ENCODE measurements around the gene RBKS. TPM values are rescaled to one million over a fixed set of nuclear protein-coding genes. Genes with fewer than 3 reads are reported as not detected.
"Not testable (repeated sequence)": the region's sequence is repeated elsewhere in the genome, so short reads cannot be mapped to it uniquely, and the experiment has no call there.

The RBKS gene
- total and polyA plus RNA-seq, 2 donors: 1.8 to 4.2 TPM

DNA sequence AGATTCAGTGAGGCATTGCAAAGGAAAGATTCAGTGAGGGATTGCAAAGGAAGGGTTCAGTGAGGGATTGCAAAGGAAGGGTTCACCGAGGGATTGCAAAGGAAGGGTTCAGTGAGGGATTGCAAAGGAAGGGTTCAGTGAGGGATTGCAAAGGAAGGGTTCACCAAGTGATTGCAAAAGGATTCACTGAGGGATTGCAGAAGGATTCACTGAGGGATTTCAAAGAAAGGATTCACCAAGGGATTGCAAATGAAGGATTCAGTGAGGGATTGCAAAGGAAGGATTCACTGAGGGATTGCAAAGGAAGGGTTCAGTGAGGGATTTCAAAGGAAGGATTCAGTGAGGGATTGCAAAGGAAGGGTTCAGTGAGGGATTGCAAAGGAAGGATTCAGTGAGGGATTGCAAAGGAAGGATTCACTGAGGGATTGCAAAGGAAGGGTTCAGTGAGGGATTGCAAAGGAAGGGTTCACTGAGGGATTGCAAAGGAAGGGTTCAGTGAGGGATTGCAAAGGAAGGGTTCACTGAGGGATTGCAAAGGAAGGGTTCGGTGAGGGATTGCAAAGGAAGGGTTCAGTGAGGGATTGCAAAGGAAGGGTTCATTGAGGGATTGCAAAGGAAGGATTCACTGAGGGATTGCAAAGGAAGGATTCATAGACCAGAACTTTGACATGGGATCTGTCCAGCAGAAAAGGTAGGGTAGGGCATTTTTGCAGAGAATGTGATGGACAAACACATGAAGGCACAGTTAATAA is 141.2 kb downstream of the RBKS start:
- H3K4me1 ChIP-seq (ENCODE audit: control insufficient read depth in 2 of 2, insufficient read depth in 2 of 2, low read length in 2 of 2); H3K4me3 ChIP-seq (ENCODE audit: low read length in 2 of 2); H3K9me3 ChIP-seq (ENCODE audit: control insufficient read depth in 2 of 2, insufficient read depth in 1 of 2, low read length in 1 of 2); H3K27me3 ChIP-seq (ENCODE audit: control insufficient read depth in 2 of 2, insufficient read depth in 1 of 2, low read length in 1 of 2); H3K36me3 ChIP-seq (ENCODE audit: control insufficient read depth in 2 of 2, insufficient read depth in 2 of 2, low read length in 1 of 2); DNase-seq (ENCODE audit: low read depth in 6 of 9, low spot score in 9 of 9); H3K27ac ChIP-seq (ENCODE audit: low read depth in 1 of 2, low read length in 1 of 2): not testable (repeated sequence)
- 93% methylated on average over 2 of the region's 2 CpGs for WGBS

DNA sequence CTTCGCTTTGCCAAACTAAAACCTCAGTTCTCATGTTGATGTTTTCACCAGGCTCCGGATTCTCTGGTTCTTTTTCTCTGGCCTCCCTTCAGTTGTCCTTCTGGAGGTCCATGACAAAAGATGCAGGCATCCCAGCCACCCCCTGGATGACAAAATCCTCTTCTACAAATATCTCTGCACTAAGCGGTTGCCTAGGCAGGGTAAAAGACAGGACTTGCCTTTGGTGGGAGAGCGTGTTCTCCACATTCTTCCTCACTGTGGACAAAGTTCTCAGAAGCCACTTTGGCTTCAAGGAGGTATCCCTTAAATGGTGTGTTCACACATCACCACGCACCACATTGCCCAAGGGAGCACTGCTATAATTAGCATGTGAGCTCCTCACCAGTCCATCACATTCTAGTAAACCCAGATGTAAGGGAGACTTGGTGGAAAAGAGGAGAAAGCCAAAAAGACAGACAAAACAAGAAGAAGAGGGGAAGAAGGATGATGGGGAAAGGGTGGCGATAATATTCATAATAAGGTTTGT is 142.3 kb downstream of the RBKS start:
- Histone ChIP-seq H3K27ac (ENCODE audit: low read depth in 1 of 2, low read length in 1 of 2) (no peak overlapping the region), H3K36me3 (ENCODE audit: control insufficient read depth in 2 of 2, insufficient read depth in 2 of 2, low read length in 1 of 2) (no peaks in the 10 kb centered on the region), H3K4me1 (ENCODE audit: control insufficient read depth in 2 of 2, insufficient read depth in 2 of 2, low read length in 2 of 2) (peaks cover 0 to 7% of the 10 kb centered on the region in 2 donors), H3K27me3 (ENCODE audit: control insufficient read depth in 2 of 2, insufficient read depth in 1 of 2, low read length in 1 of 2) (no peaks in the 10 kb centered on the region), H3K4me3 (ENCODE audit: low read length in 2 of 2) (no peak overlapping the region), H3K9me3 (ENCODE audit: control insufficient read depth in 2 of 2, insufficient read depth in 1 of 2, low read length in 1 of 2) (peaks cover 0 to 2% of the 10 kb centered on the region in 2 donors)
- WGBS: 78% methylated on average over 6 of the region's 6 CpGs
- no peak for DNase-seq (ENCODE audit: low read depth in 6 of 9, low spot score in 9 of 9)

DNA sequence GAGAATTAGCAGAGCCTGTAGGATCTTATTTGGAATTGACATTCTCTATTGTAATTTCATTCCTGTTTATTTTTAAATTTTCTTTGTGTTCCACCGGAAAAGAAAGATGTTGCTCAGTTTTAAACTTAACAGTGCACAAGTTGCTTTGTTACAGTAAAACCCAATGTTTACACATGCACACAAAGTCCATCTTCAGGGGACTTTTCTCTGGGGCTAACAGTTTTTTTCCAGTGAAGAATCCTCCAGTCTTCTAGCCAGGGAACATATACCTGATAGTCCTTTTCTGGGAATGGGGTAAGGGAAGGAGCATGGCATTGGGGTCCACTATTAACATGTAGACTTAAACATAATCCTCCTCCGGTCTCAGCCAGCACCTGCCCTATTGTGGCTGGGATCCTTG is 143.9 kb downstream of the RBKS start:
- Histone ChIP-seq H3K4me1 (ENCODE audit: control insufficient read depth in 2 of 2, insufficient read depth in 2 of 2, low read length in 2 of 2) (no peaks in the 10 kb centered on the region), H3K27ac (ENCODE audit: low read depth in 1 of 2, low read length in 1 of 2) (no peak overlapping the region), H3K4me3 (ENCODE audit: low read length in 2 of 2) (no peak overlapping the region), H3K36me3 (ENCODE audit: control insufficient read depth in 2 of 2, insufficient read depth in 2 of 2, low read length in 1 of 2) (no peaks in the 10 kb centered on the region), H3K27me3 (ENCODE audit: control insufficient read depth in 2 of 2, insufficient read depth in 1 of 2, low read length in 1 of 2) (no peaks in the 10 kb centered on the region), H3K9me3 (ENCODE audit: control insufficient read depth in 2 of 2, insufficient read depth in 1 of 2, low read length in 1 of 2) (peaks cover 0 to 2% of the 10 kb centered on the region in 2 donors)
- WGBS: 93% methylated on average over 2 of the region's 2 CpGs
- no peak for DNase-seq (ENCODE audit: low read depth in 6 of 9, low spot score in 9 of 9)

GRCh38 chr2:27745494-27745893 is 144.7 kb downstream of the RBKS start:
- H3K36me3 ChIP-seq (ENCODE audit: control insufficient read depth in 2 of 2, insufficient read depth in 2 of 2, low read length in 1 of 2); H3K27me3 ChIP-seq (ENCODE audit: control insufficient read depth in 2 of 2, insufficient read depth in 1 of 2, low read length in 1 of 2); H3K4me3 ChIP-seq (ENCODE audit: low read length in 2 of 2); H3K9me3 ChIP-seq (ENCODE audit: control insufficient read depth in 2 of 2, insufficient read depth in 1 of 2, low read length in 1 of 2); H3K27ac ChIP-seq (ENCODE audit: low read depth in 1 of 2, low read length in 1 of 2); H3K4me1 ChIP-seq (ENCODE audit: control insufficient read depth in 2 of 2, insufficient read depth in 2 of 2, low read length in 2 of 2); DNase-seq (ENCODE audit: low read depth in 6 of 9, low spot score in 9 of 9): not testable (repeated sequence)

DNA sequence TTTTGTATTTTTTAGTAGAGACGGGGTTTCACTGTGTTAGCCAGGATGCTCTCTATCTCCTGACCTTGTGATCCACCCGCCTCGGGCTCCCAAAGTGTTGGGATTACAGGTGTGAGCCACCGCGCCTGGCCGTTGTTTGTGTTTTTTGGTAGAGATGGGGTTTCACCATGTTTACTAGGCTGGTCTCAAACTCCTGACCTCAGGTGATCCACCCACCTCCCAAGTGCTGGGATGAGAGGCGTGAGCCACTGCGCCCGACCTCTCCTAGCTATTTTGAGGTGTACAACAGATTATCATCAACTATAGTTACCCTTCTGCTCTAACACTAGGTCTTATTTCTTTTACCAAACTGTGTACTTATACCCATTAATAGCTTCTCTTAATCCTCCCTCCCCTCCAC is 147.6 kb downstream of the RBKS start:
- no peaks in the 10 kb centered on the region for H3K9me3 ChIP-seq (ENCODE audit: control insufficient read depth in 2 of 2, insufficient read depth in 1 of 2, low read length in 1 of 2)
- 97% methylated on average over 9 of the region's 9 CpGs for WGBS
- no peak for DNase-seq (ENCODE audit: low read depth in 6 of 9, low spot score in 9 of 9)
- H3K27ac ChIP-seq (ENCODE audit: low read depth in 1 of 2, low read length in 1 of 2): no peak overlapping the region
- H3K4me3 ChIP-seq (ENCODE audit: low read length in 2 of 2): no peak overlapping the region
- H3K27me3 ChIP-seq (ENCODE audit: control insufficient read depth in 2 of 2, insufficient read depth in 1 of 2, low read length in 1 of 2): peaks cover 0 to 2% of the 10 kb centered on the region in 2 donors
- no peaks in the 10 kb centered on the region for H3K36me3 ChIP-seq (ENCODE audit: control insufficient read depth in 2 of 2, insufficient read depth in 2 of 2, low read length in 1 of 2)
- H3K4me1 ChIP-seq (ENCODE audit: control insufficient read depth in 2 of 2, insufficient read depth in 2 of 2, low read length in 2 of 2): no peaks in the 10 kb centered on the region

DNA sequence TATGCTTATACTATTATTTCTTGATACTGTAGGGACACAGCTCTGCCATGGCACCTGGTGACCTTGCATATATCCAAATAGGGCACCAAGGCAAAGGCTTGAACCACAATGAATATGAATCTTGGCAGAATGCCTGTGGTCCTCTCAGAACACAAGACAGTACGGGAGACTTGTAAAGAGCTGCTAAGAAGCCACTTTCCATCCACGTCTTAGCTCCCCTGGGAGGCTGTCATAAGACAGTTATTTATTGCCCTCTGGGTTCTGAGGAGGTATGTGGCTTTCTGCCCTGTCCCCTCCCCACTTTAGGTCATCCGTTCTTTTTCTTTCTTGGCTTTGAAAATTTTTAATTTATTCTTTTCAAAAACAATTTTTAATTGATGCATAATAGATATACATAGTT is 148.5 kb downstream of the RBKS start:
- Histone ChIP-seq H3K9me3 (ENCODE audit: control insufficient read depth in 2 of 2, insufficient read depth in 1 of 2, low read length in 1 of 2) (no peaks in the 10 kb centered on the region), H3K4me3 (ENCODE audit: low read length in 2 of 2) (no peak overlapping the region), H3K27ac (ENCODE audit: low read depth in 1 of 2, low read length in 1 of 2) (no peak overlapping the region), H3K4me1 (ENCODE audit: control insufficient read depth in 2 of 2, insufficient read depth in 2 of 2, low read length in 2 of 2) (no peaks in the 10 kb centered on the region), H3K36me3 (ENCODE audit: control insufficient read depth in 2 of 2, insufficient read depth in 2 of 2, low read length in 1 of 2) (no peaks in the 10 kb centered on the region), H3K27me3 (ENCODE audit: control insufficient read depth in 2 of 2, insufficient read depth in 1 of 2, low read length in 1 of 2) (peaks cover 0 to 2% of the 10 kb centered on the region in 2 donors)
- 83% methylated on average over 3 of the region's 3 CpGs for WGBS
- no peak for DNase-seq (ENCODE audit: low read depth in 6 of 9, low spot score in 9 of 9)

DNA sequence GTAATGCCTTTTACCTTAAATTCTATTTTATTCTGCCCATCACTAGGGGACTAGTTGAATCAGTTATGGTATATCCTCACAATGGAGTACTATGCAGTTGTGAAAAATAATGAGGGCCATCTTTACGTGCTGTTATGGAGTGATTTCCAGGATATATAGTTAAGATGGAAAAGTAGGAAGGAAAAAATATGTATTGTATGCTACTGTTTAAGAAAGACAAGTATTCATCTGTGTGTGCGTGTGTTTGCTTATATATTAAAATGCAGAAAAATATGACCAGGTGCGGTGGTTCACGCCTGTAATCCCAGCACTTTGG is 151.2 kb downstream of the RBKS start:
- peaks cover 3 to 13% of the 10 kb centered on the region in 2 donors for H3K4me1 ChIP-seq (ENCODE audit: control insufficient read depth in 2 of 2, insufficient read depth in 2 of 2, low read length in 2 of 2)
- no peak overlapping the region for H3K4me3 ChIP-seq (ENCODE audit: low read length in 2 of 2)
- 97% methylated on average over 4 of the region's 4 CpGs for WGBS
- no peak overlapping the region for H3K27ac ChIP-seq (ENCODE audit: low read depth in 1 of 2, low read length in 1 of 2)
- no peaks in the 10 kb centered on the region for H3K9me3 ChIP-seq (ENCODE audit: control insufficient read depth in 2 of 2, insufficient read depth in 1 of 2, low read length in 1 of 2)
- H3K27me3 ChIP-seq (ENCODE audit: control insufficient read depth in 2 of 2, insufficient read depth in 1 of 2, low read length in 1 of 2): peaks cover 0 to 6% of the 10 kb centered on the region in 2 donors
- H3K36me3 ChIP-seq (ENCODE audit: control insufficient read depth in 2 of 2, insufficient read depth in 2 of 2, low read length in 1 of 2): no peaks in the 10 kb centered on the region
- no peak for DNase-seq (ENCODE audit: low read depth in 6 of 9, low spot score in 9 of 9)

DNA sequence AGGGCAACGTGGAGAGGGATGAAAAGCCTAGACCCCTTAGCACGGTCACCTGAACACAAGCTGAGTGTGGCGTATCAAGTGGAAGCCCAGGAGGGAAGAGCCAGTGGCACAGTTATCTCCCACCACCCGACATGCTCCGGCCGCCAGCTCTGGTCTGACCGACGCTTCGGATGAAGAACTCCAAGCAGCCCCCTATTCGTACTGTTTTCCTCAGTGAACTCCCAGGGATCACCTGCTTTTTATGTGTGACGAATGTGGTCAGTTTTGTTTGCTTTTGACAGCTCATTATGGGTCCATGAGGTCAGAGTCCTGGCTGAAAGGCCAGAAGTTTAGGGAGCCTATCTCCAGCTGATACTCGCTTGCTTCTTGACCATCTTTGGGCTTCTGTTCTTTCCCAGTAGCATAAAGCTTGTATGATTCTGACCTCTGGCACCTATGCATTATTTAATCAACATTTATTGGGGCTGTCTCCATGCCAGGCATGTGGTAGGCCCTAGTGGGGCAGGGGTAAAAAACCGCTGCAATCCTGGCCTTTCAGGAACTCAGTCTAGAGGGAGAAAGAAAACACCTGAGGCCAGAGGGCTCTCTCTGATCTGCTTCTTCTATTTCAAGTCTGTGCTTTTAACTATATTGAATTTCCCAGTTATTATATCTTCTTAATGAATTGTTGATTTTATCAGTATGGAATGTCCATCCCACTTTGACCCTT is 151.7 kb downstream of the RBKS start:
- Histone ChIP-seq H3K4me3 (ENCODE audit: low read length in 2 of 2) (no peak overlapping the region), H3K4me1 (ENCODE audit: control insufficient read depth in 2 of 2, insufficient read depth in 2 of 2, low read length in 2 of 2) (peaks cover 3 to 13% of the 10 kb centered on the region in 2 donors), H3K36me3 (ENCODE audit: control insufficient read depth in 2 of 2, insufficient read depth in 2 of 2, low read length in 1 of 2) (no peaks in the 10 kb centered on the region), H3K27me3 (ENCODE audit: control insufficient read depth in 2 of 2, insufficient read depth in 1 of 2, low read length in 1 of 2) (peaks cover 0 to 6% of the 10 kb centered on the region in 2 donors), H3K9me3 (ENCODE audit: control insufficient read depth in 2 of 2, insufficient read depth in 1 of 2, low read length in 1 of 2) (no peaks in the 10 kb centered on the region), H3K27ac (ENCODE audit: low read depth in 1 of 2, low read length in 1 of 2) (no peak overlapping the region)
- 97% methylated on average over 13 of the region's 13 CpGs for WGBS
- DNase-seq (ENCODE audit: low read depth in 6 of 9, low spot score in 9 of 9): no peak

DNA sequence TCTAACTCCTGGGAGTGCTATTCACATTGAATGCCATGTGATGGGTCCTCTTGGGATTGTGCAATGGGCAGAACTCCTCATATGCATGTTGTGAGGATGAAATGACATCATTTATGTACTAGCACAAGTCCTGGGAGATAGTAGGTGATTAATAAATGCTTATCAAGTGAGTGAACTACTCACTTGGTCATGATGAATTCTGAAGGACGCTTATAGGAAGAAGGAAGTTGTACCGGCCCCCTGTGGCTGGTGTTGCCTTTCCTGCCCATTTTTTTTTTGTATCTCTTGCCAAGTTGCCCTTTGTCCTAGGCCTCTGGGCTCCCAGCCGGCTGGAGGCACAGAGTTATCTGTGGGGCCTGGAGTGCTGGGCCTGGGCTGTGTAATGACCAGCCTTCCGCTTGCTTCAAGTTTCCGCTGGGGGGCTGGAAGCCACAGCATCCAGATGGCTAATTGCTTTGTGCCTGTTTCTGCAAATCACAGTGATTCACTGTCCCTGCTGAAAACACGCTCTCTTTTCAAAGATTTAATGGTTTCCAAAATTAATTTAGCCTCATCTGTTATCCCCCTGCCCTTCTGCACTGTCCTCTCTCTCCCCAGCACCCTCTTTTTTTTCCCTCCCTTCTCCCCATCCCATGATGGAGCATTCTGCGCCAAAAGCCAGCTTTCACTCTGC is 152.4 kb downstream of the RBKS start:
- no peak overlapping the region for H3K4me3 ChIP-seq (ENCODE audit: low read length in 2 of 2)
- no peaks in the 10 kb centered on the region for H3K9me3 ChIP-seq (ENCODE audit: control insufficient read depth in 2 of 2, insufficient read depth in 1 of 2, low read length in 1 of 2)
- no peak overlapping the region for H3K27ac ChIP-seq (ENCODE audit: low read depth in 1 of 2, low read length in 1 of 2)
- peaks cover 0 to 6% of the 10 kb centered on the region in 2 donors for H3K27me3 ChIP-seq (ENCODE audit: control insufficient read depth in 2 of 2, insufficient read depth in 1 of 2, low read length in 1 of 2)
- whole genome bisulfite sequencing: 74% methylated on average over 7 of the region's 7 CpGs
- H3K4me1 ChIP-seq (ENCODE audit: control insufficient read depth in 2 of 2, insufficient read depth in 2 of 2, low read length in 2 of 2): peaks cover 3 to 13% of the 10 kb centered on the region in 2 donors
- no peaks in the 10 kb centered on the region for H3K36me3 ChIP-seq (ENCODE audit: control insufficient read depth in 2 of 2, insufficient read depth in 2 of 2, low read length in 1 of 2)
- DNase-seq (ENCODE audit: low read depth in 6 of 9, low spot score in 9 of 9): no peak
